Frontal cortex (tissue), 4 donors: Measurements from ENCODE around the gene GOLGA3. TPM values are rescaled to one million over a fixed set of nuclear protein-coding genes. Genes with fewer than 3 reads are reported as not detected.

Experiments
- DNase-seq, 2 donors: peaks; one replicate each; pipeline ENCODE4 v3.0.0; 2012; ENCODE audit warnings: low spot score in 2 of 2
- FAIRE-seq: peaks from 2 replicates; lab custom pipeline; 2012; peaks lifted over from hg19 to GRCh38; lab: Jason Lieb, UNC
- small RNA-seq: library from RNA; depleted of rRNA; stranded (forward); fragments of <200 nt; gene quantifications from one replicate; pipeline ENCODE3, GENCODE V24; 2014
- total RNA-seq: library from RNA; depleted of rRNA; stranded (reverse); fragments of >200 nt; gene quantifications from one replicate; pipeline ENCODE4 v1.2.3, GENCODE V29; 2014
- donor health status: control.
- donor health status: control.
- donor health status: control.

The GOLGA3 gene
- total RNA-seq, 1 donor from 2014 or later: 50.5 TPM

GRCh38 chr12:132730353-132730752 is 98.3 kb downstream of the GOLGA3 start:
- FAIRE-seq (no peak), DNase-seq (no peak)

DNA sequence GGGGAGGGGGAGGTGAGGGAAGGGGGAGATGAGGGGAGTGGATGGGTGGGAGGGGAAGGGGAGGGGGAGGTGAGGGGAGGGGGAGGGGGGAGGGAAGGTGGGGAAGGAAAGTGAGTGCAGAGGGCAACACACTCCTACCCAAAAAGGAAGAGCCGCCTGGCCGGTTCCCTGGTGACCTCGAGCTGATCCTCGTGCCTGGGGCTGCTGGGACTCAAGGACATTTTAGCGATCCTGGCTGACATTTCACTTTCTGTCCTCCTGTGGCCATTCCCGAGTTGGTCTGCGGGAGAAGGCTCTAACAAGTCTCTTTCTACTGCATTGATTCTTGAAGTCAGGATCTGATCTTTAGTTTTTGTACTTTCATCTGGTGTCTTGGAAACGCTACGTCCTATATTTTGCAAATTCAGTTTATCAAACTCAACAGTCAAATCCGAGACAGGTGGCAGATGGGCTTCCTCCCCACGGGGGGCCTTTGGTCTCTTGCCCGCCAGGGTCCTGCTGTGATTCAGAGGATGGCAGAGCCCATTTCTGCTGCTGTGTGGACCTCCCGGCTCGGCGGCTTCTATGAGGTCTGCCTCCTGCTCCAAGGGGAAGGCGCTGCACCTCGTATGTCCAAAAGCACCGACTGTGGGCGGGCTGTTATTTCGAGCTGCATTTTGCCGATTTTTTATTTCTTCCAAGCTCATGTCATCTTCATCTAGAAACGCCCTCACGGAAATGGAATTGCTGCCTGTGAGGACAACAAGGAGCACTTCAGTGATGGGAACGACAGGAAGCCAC is 98.9 kb downstream of the GOLGA3 start:
- DNase-seq: no peak

DNA sequence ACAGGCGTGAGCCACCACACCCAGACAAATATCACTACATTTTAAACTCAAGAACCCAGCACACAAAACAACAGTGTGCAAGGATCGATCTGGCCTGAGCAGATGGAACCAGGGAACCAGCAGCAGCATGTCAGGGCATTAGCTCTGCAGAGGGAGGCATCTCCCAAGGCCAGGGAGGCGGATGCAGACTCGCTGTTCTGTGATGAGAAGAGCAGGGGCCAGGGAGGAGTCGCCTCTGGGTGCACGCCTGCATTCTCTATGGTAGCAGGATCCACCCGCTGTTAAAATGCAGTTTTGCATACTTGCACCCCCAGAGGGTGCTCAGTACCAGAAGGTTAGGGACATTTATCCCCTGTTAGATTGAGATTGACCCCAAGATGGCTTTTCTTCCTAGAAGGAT is 100.2 kb downstream of the GOLGA3 start:
- DNase-seq: no peak
- no peak for FAIRE-seq

More for the DNA sequence above, 98.9 kb downstream of the GOLGA3 start:
- FAIRE-seq: no peak

- FAIRE-seq (no peak), DNase-seq (no peak)
Observed at GRCh38 chr12:132727091-132727794, 101.4 kb downstream of the GOLGA3 start.

DNA sequence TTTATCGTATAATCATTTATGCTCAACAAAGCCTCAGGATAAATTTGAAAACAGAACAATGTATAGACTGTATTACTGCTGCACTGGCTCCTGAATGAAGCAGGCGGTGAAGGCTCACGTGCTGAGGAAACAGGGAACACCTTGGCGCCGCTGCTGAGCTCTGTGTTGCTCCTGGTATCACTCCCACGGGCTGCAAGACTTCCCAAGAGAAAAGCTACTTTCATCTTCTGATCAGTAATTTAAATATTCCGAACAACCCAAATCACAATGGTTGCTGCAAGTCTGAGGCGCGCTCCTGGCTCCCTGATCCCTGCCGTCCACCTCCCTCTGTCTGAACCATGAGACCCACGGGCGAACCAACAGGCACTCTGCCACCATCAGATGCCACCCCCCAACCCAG is 102.3 kb downstream of the GOLGA3 start:
- DNase-seq (no peak), FAIRE-seq (no peak)

GRCh38 chr12:132724506-132725241 is 104.0 kb downstream of the GOLGA3 start:
- no peak for DNase-seq

GRCh38 chr12:132723764-132724140 is 104.9 kb downstream of the GOLGA3 start:
- DNase-seq (no peak), FAIRE-seq (no peak)

More at GRCh38 chr12:132724506-132725241, 104.0 kb downstream of the GOLGA3 start:
- FAIRE-seq: no peak

DNA sequence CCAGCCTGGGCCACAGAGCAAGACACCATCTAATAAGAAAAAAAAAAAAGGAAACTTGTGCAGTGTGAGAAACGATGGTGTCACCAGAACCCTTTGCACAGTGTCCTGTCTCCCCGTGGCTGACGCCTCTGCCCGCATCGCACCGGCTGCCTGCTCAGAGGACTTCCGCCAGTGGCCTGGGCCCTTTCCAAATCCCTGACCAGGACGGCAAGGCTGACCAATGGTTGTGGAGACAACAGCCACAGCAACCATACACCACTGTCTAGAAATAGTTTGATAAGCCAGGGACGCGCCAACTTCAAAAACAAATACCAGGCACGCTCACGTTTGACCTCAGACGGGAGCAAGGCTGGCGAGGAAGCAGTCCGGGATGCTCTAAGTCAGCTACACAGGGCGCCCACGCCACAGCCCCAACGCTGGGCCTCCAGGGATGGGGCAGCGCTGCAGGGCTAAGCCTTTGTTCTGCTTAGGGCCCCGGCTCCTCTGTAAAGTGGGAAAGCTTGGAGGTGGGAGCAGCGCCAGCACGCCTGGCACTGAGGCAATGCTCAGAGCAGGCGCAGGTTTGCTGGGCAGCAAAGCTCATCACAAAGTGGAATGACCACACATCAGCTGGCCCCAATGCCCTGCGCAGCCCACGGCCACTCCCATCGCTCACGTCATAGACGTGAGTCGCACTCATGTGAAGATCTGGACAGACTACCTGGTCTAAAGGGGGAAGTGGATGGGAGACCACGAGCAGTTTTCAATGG is 105.5 kb downstream of the GOLGA3 start:
- no peak for FAIRE-seq
- no peak for DNase-seq

GRCh38 chr12:132720606-132721345 is 107.9 kb downstream of the GOLGA3 start:
- no peak for FAIRE-seq
- no peak for DNase-seq

- DNase-seq (no peak), FAIRE-seq (no peak)
Observed at GRCh38 chr12:132719954-132720324, 108.7 kb downstream of the GOLGA3 start.

DNA sequence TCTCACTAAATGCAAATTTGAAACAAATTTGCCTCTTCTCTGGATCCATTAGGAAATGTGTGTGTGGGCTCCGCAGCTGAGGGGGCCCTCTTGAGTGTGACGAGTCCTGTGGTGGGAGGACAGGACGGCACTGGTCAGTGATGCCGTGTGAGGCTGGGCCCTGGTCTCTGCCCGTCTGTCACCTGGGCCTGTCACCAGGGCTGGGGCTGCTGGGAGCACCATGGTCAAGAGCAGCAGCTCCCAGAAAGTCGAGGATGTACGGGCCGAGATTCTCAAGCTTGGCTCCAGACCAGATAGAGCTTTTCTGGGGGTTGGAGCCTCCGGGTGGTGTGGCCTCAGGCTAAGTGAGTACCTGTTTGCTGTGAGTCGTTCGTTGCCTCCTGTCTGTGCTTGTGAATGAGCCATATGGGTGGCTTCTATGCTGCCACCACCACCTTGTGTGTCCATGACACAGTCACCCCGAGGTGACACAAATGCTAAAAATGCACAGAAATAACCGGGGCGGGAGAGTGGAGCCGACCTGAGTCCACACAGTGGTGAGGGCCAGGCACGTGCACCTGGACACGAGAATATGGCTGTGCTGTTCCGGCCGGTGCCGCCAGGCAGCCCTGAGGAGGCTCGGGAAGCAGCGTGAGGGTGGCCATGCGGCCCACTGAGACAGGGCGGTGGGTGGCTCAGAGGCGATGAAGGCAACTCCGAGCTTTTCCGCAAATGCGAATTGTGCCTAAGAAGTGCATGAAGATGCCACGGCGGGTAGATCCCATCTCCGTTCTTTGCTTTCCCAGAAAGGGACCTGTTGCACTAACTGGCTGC is 109.3 kb downstream of the GOLGA3 start:
- FAIRE-seq (no peak), DNase-seq (no peak)

Small RNA genes lying within 50 kb of the gene (small RNA-seq; reads per million reads assigned to genes)
- not detected for gene RNA5SP379

Other genes starting within 250 kb of the GOLGA3 start
- not detected for gene LRCOL1, start 218.3 kb downstream of the GOLGA3 start, total RNA-seq
- gene P2RX2, start 210.1 kb downstream of the GOLGA3 start, total RNA-seq: not detected
- 26.9 TPM for gene POLE, start 141.5 kb downstream of the GOLGA3 start, total RNA-seq
- 15.9 TPM for gene PXMP2, start 141.3 kb downstream of the GOLGA3 start, total RNA-seq
- 31.0 TPM for gene PGAM5, start 118.0 kb downstream of the GOLGA3 start, total RNA-seq
- gene ANKLE2, start 67.0 kb downstream of the GOLGA3 start, total RNA-seq: 44.8 TPM
- gene CHFR, start 58.7 kb upstream of the GOLGA3 start, total RNA-seq: 31.4 TPM
- 18.8 TPM for gene ZNF605, start 127.4 kb upstream of the GOLGA3 start, total RNA-seq
- gene ZNF26, start 157.5 kb upstream of the GOLGA3 start, total RNA-seq: 14.3 TPM
- gene ZNF84, start 208.6 kb upstream of the GOLGA3 start, total RNA-seq: 120 TPM